Measurements from ENCODE around the gene WDHD1.
"Not testable (repeated sequence)": the region's sequence is repeated elsewhere in the genome, so short reads cannot be mapped to it uniquely, and the experiment has no call there.

Gene WDHD1

DNA sequence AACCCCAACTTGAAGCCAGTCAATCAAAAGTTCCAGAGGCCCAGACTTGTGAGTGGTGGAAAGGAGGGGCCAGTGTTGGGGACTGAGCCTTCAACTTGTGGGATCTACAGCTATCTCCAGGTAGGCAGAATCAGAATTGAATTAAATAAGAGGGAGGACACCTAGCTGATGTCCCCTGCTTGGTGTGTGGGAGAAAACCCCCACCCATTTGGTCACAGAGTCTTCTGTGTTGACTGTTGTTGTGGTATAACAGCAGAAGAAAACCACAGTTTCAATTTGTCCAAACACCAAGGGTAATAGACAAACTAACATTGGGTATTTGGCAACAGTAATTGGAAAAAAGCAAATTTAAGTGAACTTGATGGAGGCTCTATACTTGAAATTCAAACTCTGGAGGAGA, 120.8 kb downstream of the WDHD1 start:
- no peak for DNase-seq (ENCODE audit: low read depth)

DNA sequence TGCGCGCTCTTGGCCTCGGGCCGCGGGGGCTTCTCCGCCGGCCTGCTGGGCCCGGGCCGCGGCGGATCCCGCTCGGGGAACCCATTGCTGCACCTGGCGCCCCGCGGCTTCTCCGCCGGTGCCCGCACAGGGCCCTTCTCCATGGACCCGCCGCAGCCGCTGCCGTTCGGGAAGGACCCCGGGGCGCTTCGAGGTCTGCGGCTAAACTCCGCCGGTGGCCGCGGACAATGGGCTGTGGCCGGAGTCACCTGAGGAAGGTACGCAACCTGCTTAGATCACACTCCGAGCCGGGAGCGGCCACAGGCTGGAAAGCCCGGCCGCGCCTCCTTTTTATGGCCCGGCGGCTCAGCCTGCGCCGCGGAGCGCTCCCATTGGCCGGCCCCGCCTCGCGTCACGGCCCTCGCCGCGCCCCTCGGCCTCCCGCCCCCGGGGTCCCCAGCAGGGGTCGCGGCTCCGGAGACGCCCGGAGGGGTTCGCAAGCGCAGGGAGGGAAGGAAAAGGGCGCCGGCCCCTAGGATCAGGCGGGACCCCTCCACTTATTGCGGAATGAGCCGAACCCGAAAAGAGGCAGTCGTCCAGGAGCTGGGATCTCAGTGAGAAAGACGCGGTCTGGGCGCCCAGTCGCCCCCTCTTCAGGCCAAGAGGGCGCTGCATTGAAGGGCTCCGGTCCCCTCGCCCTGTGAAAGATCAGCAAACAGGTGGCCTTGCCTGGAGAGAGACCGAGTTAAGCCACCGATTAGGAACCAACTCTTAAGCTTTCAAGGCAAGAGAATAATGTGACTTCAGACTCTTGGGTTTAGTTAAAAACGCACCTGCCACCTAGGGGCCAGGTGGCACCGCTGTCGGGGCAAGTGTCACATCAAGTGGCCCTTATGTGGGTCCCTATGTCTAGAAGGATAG, 124.1 kb downstream of the WDHD1 start, which contains the start of gene GCH1:
Gene GCH1, minus strand, starts transcription at position 306 of the 900 bp plus-strand sequence. Its CDS starts 163 bp downstream, at position 143.
- DNase-seq (ENCODE audit: low read depth) = peak; percentile 57

DNA sequence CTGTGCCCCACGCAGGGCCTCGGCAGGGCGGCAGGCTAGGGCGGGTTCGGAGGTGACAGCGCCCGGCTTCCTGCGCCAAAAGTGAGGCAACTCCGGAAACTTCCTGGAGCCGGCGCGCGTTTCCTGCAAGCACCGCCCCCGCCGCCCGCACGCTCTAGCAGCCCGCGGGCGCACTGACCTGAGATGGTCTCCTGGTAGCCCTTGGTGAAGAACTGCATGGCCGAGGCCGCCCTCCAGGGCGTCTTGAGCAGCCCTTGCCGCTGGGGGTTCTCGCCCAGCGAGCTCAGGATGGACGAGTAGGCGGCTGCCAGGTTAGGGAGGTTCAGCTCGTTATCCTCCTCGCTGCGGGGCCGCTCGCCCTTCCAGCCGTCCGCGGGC, 124.8 kb downstream of the WDHD1 start:
- peak; percentile 65 for DNase-seq (ENCODE audit: low read depth)

GRCh38 chr14:54901380-54902142, 125.3 kb downstream of the WDHD1 start:
- peak; percentile 4 for DNase-seq (ENCODE audit: low read depth)

DNA sequence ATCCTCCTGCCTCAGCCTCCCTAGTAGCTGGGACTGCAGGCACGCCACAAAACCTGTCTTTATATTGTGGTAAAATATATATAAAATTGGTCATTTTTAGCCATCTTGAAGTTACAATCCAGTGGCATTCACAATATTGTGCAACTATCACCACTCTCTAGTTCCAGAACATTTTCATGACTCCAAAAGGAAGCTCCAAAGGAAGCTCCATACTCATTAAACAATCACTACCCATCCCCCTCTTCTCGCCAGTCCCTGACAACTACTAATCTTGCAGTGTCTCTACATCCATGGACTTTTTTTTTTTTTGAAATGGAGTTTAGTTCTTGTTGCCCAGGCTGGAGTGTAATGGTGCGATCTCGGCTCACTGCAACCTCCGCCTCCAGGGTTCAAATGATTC, 127.3 kb downstream of the WDHD1 start:
- DNase-seq (ENCODE audit: low read depth) = no peak

GRCh38 chr14:54897809-54898555, 128.9 kb downstream of the WDHD1 start:
- not testable (repeated sequence) for DNase-seq (ENCODE audit: low read depth)

- no peak for DNase-seq (ENCODE audit: low read depth)
These were observed 131.2 kb downstream of the WDHD1 start for GRCh38 chr14:54895683-54896082.

DNA sequence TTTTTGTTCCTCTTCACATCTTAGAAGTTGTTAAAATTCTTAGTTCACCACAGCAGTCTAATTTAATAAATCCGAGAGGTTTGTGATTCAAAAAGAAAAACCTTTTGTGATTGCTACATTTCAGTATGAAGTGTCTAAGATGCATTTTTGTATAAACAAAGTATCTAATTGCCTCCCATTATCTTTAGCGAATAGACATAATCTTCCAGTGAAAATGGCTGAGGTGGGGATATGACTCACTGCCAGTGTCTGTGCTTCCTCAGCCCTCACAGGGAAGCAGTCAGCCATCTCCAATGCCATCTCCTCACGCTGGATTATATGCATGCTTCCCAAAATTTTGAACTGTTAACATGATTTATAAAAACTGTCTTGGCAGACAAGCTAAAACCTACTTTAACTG, 131.9 kb downstream of the WDHD1 start:
- DNase-seq (ENCODE audit: low read depth) = no peak

DNA sequence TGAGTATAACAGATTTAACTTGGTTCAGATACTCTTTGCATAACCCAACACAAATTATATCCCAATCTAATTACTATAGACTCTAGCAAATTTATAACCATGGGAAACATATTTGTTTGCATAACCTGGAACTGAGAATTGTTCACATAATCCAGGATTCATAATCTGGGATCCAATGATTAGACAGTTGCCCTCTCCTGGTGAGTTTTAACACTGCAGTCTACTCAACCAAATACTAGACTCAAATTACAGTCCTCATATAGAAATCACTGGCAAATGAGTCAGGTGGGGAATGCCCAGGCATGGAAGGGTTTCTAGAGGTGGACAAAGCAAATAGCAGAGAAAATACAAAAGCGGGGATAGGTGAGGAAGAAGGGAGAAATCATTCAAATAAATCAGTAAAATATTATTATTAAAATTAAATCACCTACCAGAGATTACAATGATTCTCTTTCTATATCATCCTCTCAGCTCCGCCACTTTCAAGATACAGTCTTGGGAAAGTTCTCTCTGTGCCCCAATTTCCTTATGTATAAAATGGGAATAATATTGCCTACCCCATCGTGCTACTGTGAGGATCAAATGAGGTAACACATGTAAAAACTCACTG, 133.6 kb downstream of the WDHD1 start:
- DNase-seq (ENCODE audit: low read depth) = no peak

DNA sequence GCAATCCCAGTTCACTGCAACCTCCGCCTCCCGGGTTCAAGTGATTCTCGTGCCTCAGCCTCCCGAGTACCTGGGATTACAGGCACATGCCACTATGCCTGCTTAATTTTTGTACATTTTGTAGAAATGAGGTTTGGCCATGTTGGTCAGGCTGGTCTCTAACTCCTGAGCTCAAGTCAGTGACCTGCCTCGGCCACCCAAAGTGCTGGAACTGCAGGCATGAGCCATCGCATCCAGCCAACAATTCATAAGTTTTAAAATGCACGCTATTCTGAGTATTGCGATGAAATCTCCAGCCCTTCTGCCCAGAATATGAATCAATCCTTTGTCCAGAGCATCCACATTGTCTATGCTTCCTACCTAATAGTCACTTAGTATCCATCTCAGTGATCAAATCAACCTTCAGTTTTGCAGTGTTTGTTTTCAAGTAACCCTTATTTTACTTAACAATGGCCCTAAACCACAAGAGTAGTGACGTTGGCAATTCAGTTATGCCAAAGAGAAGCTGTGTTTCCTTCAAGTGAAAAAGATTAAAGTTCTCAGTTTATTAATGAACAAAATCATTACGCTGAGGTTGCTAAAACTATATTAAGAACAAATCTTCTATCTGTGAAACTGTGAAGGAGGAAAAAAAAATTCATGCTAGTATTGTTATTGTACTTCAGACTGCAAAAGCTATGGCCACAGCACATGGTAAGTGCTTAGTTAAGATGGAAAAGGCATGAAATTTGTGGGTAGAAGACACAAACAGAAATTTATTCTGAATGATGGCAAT, 135.2 kb downstream of the WDHD1 start:
- no peak for DNase-seq (ENCODE audit: low read depth)

- DNase-seq (ENCODE audit: low read depth) = no peak
These were observed 136.1 kb downstream of the WDHD1 start for GRCh38 chr14:54890788-54891187.

DNA sequence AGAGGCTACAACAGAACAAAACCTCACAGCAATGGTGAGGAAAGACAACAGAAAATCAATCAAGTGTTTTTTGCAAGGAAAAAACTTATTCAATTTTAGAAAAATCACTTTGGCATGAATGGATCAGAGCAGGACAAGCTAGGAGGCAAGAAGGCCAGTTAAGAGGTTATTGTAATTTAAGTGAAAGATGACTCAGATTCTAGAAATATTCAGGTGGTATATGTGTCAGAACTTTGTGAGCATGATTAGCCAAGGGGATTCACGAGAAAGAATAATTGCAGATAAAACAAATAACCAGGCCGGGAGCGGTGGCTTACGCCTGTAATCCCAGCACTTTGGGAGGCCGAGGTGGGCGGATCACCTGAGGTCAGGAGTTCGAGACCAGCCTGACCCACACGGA, 137.0 kb downstream of the WDHD1 start:
- DNase-seq (ENCODE audit: low read depth) = no peak
